ENCODE measurements around the gene ITGA3. TPM values are rescaled to one million over a fixed set of nuclear protein-coding genes. Genes with fewer than 3 reads are reported as not detected.

The ITGA3 gene
- total RNA-seq, 1 experiment from 2014 or later, result 22.5 TPM

GRCh38 chr17:50047488-50048126 lies 8.3 kb upstream of the ITGA3 start:
- peak overlapping the region in 2 of 3 experiments; percentile 11 to 61; a peak in 3 of 7 replicates for H3K27ac Mint-ChIP-seq
- TF ChIP-seq CTCF (conservative IDR thresholded peaks at IDR 0.05), result no peak
- H2BK15ac ChIP-seq (ENCODE audit: low read depth, low read length), result no peak overlapping the region
- no peak overlapping the region for H3K9ac ChIP-seq (ENCODE audit: extremely low read depth, insufficient read length, low read length)
- peak; percentile 44 for DNase-seq
- H3K36me3 Mint-ChIP-seq (ENCODE audit: insufficient read depth in 1 of 3, low read depth in 3 of 3), result no peaks in the 10 kb centered on the region; a peak in 1 of 7 replicates
- no peaks in the 10 kb centered on the region for H3K9me3 Mint-ChIP-seq
- no peak overlapping the region for H2BK5ac ChIP-seq (ENCODE audit: insufficient read length, low read length)
- H3K4me1 ChIP-seq (ENCODE audit: insufficient read depth, low read length), result peaks cover 7% of the 10 kb centered on the region
- no peak overlapping the region for H3K56ac ChIP-seq (ENCODE audit: insufficient read length, low read depth, low read length)
- H2BK20ac ChIP-seq (ENCODE audit: low read depth, low read length, poor library complexity, severe bottlenecking), result no peak overlapping the region
- no peak overlapping the region for H3K23ac ChIP-seq (ENCODE audit: insufficient read length, low read depth, low read length)
- H3K4me3 Mint-ChIP-seq, result no peak overlapping the region
- WGBS (ENCODE audit: extremely low coverage, insufficient read length, low lambda C conversion rate), result no CpG with 5 or more reads among the region's 9 CpGs
- no peak overlapping the region for H3K4me2 ChIP-seq (ENCODE audit: insufficient read depth, insufficient read length, low read length)
- H2AFZ ChIP-seq (ENCODE audit: low read length), result no peak overlapping the region
- H3K27ac ChIP-seq (ENCODE audit: insufficient read length, low read depth, low read length), result no peak overlapping the region
- peaks cover 43 to 48% of the 10 kb centered on the region in 2 experiments for H3K4me1 Mint-ChIP-seq
- H3K27me3 Mint-ChIP-seq (ENCODE audit: low read depth), result peaks cover 4% of the 10 kb centered on the region
- H3K27me3 ChIP-seq (ENCODE audit: insufficient read depth, low read length), result no peaks in the 10 kb centered on the region
- no peak overlapping the region for H4K8ac ChIP-seq (replicated peaks; ENCODE audit: insufficient read length, low read depth, low read length)
- H3K23me2 ChIP-seq (ENCODE audit: insufficient read length, low read depth, low read length, poor library complexity, severe bottlenecking), result no peaks in the 10 kb centered on the region
- H3K79me1 ChIP-seq (ENCODE audit: insufficient read depth, low read depth, low read length, poor library complexity, severe bottlenecking), result no peaks in the 10 kb centered on the region
- no peak overlapping the region for H2BK12ac ChIP-seq (ENCODE audit: insufficient read length, low read depth, low read length)
- H2AK5ac ChIP-seq (ENCODE audit: insufficient read length, low read length), result no peak overlapping the region
- H3T11ph ChIP-seq (ENCODE audit: low read length), result no peak overlapping the region
- no peak overlapping the region for H3K18ac ChIP-seq (ENCODE audit: insufficient read length, low read depth, low read length)
- H2BK120ac ChIP-seq (ENCODE audit: low read depth, low read length, poor library complexity, severe bottlenecking), result no peak overlapping the region
- H3K79me2 ChIP-seq (ENCODE audit: insufficient read depth, low read length), result no peaks in the 10 kb centered on the region
- no peak overlapping the region for H4K5ac ChIP-seq (ENCODE audit: insufficient read length, low read depth, low read length)
- H3K4ac ChIP-seq (ENCODE audit: low read depth, low read length), result no peak overlapping the region
- no peaks in the 10 kb centered on the region for H3K9me3 ChIP-seq (ENCODE audit: control insufficient read depth, low read depth, low read length)
- H4K20me1 ChIP-seq (ENCODE audit: control insufficient read depth, insufficient read depth, insufficient read length), result no peaks in the 10 kb centered on the region
- no peak overlapping the region for H3K14ac ChIP-seq (ENCODE audit: insufficient read depth, low read length)
- no peak overlapping the region for H4K91ac ChIP-seq (ENCODE audit: insufficient read length, low read depth, low read length)
